SK-MEL-5 (cell line): ENCODE results near the gene NTM. TPM values are rescaled to one million over a fixed set of nuclear protein-coding genes. Genes with fewer than 3 reads are reported as not detected.

Experiments
- DNase-seq: peaks from one replicate; pipeline ENCODE4 v3.0.0-alpha.2; 2016; ENCODE audit warnings: low read depth, low spot score
- in situ Hi-C: cut with HindIII; loops from 2 replicates; pipeline ENCODE4 v1.10.0; 2016; ENCODE audit warnings: low sequenced_read_pairs, high pct_unique_total_duplicates, low pct_unique_long_range_greater_than_20kb
- total RNA-seq: library from RNA; depleted of rRNA; stranded (reverse); fragments of >200 nt; shearing (Covaris generic); gene quantifications from 2 replicates; pipeline ENCODE4 v1.2.3, GENCODE V29; 2014

Gene NTM
- total RNA-seq, 1 experiment from 2014 or later, result 0.95 TPM

DNA sequence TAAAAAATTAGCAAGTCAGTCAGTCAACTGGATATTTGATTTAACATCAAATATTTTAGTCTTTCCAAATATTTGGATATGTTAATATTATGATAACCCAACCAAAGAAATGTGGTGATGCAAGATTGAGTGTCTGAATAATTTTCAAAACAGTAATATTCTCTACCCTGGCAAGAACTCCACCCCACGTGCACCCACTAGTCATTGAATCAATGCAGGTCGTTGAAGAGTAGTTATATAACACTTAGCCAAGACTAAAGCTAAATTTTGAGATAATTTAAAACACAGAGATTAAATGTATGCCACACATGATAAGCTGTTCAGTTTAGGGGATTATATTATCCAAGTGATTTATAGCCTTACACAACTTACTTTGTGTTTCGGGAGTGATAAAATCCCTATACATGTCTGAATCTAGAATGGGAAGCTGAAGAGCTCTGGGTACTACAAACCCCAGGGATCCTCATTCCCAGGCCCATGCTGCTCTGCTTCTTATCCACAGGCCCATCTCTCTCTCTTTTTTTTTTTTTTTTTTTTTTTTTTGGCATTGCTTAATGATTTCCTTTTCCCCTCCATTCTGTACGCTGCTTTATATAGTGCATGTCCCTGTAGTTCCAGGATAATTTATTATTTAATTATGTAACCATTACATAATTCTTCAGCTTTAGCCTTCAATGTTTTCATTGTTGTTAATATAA is 392.9 kb downstream of the NTM start:
- no peak for DNase-seq
- in situ Hi-C loops, result no loop called here

DNA sequence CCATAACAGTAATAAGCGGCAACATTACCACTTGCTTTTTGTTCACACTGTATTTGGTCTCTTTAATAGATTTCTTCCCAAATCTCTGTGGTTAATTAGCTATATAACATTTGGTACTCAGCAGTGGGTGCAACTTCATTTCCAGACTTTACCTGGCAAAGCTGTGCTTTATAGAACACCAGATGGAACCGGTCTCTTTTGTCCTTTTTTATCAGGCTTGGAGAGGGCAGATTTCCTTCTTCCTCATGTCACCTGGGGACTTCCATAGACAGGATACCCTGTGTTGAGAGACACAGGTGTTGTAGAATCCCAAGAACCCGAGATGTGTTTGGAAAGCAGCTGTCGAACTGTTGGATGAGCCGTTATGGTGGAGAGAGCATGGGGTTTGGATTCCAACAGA is 393.7 kb downstream of the NTM start:
- in situ Hi-C loops, result no loop called here
- DNase-seq, result no peak

DNA sequence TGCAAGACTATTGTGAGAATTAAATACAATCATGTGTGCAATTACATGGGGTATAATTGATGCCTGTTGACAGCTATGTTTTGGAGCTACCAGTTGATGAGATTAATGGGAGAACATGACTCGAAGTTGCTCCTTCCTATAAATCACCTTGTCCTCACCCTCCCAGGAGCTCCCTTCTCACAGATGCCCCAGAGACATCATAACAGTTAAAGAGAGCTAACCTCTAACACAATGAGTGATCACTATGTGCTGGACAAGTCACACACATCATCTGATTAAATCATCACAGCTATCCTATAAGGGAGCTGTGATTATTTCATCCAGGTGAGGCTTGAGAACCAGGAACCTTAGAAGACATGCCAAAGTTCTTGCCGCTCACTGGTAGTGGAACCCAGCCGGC is 394.2 kb downstream of the NTM start:
- no peak for DNase-seq
- in situ Hi-C loops, result no loop called here

DNA sequence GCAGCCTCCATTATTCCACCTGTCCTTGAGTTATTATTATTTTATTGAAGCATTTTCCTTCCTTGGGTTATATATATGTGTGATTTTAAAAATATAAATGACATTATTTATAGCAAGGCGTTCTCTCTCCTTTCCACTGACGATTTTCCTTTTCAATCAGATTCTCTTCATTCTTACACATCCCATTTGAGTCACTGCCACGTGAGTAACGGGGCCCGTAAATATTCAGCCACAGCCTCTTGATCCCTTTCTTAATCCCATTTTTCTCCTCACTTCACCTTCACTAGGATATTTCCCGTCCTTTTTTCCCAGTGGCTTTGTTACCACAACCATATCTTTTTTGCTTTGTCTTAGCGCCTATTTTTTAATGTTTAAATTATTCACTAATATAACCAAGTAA is 396.2 kb downstream of the NTM start:
- DNase-seq, result no peak
- in situ Hi-C loops, result no loop called here

DNA sequence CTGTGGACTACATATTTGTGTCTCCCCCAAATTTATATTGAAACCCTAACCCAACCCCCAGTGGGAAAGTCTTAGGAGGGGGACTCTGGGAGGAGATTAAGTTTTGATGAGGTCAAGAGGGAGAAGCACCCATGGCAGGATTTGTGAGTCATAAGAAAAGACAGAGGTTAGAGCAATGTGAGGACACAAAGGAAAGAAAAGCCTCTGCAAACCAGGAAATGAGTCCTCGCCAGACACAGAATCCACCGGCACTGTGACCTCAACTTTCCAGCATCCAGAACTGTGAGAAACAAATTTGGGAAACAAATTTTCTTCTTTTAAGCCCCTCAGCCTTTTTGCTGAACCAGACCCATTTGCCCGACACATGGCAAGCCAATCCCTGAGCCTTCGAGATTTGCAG is 397.0 kb downstream of the NTM start:
- DNase-seq, result no peak
- in situ Hi-C loops, result no loop called here

DNA sequence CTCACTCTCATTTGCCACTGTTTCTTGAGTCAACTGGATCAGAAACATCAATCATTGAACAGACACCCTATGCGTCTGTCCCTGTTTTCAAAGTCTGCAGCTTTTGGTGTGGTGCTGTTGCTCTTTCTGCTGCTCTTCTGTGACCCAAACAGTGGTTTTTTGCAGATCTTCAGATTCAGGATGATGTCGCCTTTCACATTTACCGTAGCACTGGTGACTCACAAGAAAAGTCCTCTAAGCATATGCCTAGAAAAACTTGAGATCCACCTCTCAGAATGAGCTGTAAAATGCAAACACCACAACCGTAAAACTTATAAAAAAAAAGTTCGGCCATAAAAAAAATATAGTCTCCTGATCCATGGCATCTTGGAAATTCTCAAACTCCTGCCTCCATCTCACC is 400.4 kb downstream of the NTM start:
- no peak for DNase-seq
- in situ Hi-C loops, result no loop called here

DNA sequence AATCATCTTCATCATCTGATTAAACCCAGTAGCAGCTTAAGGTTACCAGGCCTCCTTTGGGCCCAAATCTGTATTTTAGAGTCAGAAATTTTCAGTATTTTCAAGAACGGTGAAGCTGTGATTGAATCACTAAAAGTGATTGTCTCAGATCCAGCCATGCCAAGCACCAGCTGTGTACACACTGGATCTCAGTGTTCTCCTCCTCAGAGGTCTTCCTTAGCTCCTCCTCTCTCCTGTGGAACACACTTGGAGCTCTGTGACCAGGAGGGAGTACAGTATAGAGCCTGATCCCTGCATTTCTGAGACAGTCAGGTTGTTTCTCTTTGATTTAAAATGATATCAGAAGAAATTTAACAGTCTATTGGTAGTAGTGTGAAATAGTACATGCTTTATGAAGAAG is 401.1 kb downstream of the NTM start:
- in situ Hi-C loops, result no loop called here
- peak; percentile 24 for DNase-seq

DNA sequence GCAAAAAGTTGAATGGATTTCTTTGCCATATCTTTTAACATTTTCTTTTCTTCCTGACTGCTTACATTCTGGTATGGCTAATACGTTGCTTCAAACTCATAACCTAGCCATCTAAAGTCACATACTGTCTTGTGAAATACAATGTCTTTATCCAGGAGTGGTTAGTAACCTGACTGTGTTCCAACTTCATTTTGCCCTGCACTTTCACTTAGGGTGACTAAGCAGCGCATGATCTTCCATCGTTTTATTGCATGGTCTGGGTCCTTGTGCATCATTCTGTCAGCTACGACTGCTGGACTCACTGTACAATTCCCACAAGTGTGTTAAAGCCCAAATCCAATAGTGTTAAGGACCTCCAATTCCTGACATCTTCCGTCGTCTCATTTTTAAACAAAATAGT is 403.2 kb downstream of the NTM start:
- DNase-seq, result no peak
- in situ Hi-C loops, result no loop called here

DNA sequence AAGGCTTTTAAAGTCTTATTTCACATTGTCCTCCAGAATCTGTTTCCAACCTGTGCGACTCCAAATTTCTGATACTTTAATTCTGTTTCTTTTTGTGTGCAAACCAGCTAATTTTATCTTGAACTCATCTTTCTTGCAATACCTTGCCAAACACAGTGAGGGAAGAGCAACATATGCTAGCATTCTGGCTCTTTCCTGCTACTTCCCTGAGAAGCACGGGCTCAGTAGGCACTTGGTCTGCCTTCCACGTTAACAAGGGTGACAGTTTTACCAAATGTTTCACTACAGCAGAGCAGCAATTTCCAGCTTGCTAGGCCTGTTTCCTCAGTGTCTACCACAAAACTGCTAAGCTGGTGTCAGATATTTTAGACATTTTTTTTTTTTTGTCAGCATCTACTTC is 405.8 kb downstream of the NTM start:
- DNase-seq, result no peak
- in situ Hi-C loops, result no loop called here

DNA sequence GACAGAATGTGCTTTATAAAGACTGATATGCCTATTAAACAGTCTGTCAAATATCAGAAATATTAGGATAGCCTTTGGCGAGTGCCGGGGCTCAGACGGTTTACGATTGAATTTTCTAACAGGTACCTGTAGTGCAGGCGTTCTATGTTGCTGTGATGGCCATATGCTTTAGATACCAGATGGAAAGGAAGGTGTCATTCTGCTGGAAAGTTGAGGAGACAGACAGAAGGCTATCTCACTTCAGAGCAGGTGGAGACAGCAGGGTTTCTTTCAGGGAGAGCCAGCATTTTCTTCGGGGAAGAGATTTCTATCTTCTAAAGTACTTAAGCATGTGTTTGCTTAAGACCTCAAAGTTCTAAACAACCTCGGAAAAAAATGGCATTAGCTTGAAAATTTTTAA is 415.4 kb downstream of the NTM start:
- in situ Hi-C loops, result no loop called here
- DNase-seq, result no peak

DNA sequence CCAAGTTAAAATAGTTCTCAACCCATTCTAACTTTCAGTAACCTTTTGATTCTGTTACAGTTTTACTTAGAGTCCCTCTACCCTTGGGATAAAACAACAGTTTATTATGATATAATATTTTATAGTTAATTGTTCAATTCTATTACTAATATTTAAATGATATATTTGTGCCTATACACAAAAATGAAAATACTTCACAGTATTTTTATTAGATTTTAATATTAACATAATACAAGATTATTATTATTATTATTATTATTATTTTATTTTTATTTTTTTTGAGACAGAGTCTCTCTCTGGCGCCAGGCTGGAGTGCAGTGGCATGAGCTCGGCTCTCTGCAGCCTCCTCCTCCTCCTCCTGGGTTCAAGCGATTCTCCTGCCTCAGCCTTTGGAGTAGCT is 416.7 kb downstream of the NTM start:
- no peak for DNase-seq
- in situ Hi-C loops, result no loop called here

DNA sequence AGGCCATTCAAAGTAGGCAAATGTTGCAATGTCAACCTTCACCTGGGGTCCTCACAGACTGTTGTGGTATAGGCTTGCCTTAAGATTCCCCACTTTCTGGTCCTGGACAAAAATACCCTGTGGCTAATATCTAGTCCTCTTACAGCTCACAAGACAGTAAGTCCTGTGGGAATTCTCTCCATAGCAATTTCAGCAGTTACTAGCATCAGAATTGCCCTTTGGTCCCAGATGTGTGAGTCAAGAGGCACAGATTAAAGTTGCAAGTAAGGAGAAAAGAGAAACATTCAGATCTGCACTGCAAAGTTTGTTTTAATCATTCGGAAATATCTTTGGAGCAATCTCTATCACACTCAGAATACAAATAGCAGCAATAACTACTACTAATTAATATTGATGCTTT is 420.2 kb downstream of the NTM start:
- in situ Hi-C loops, result no loop called here
- peak; percentile 8 for DNase-seq

DNA sequence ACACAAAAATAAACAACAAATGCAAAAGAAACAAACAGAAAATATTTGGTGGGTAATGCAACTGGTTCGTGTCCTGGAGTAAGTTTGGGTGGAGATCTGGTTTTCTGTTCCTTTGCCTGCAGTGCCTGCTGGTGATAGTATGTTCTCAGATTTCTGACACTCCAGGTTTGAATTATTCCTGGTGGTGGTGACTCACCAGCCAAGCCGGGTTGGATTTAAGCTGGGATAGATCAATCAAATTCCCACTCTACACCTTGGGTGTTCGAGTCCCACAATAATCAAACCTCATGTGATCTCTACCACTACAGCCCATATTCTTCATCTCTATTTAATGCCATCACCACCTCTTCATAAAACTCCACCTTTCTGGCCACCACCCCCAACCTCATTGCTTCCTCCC is 421.8 kb downstream of the NTM start:
- DNase-seq, result no peak
- in situ Hi-C loops, result no loop called here

DNA sequence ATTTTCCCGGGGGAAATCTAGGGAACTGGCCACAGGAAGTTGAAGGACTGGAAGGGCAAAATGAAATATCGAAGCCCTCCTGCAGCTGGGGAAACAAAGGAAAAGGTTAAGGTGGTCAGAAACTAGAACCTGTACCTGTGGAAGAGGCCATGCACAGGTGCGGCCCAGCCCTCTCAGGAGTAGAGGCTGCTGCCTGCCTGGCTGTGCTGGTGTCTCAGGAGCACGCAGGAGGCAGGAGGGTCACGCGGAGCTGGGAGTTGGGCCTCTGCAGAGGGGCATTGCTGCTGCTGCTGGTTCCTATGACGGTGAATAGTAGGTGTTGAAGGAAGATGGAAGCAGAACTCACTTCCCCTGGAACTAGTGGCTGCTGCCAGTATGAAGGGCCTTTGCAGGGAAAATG is 425.7 kb downstream of the NTM start:
- DNase-seq, result no peak
- in situ Hi-C loops, result no loop called here

DNA sequence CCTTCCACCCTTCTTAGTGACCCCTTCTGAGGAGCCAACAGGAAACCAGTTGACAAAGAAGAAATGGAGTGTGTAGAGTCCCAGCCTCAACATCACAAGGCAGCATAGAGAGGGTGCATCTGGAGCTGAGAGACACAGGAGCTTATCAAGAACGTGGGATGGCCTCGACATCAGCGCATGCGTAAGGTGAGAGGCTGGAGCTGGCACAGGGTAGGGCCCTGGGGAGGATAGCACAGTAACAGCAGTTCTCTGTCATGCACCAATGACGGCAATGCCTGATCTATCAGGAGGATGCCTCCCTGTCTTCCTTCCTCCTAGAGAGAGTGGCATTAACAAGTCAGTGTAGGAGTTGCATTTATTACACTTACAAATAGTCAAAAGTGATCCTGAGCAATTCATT is 426.1 kb downstream of the NTM start:
- in situ Hi-C loops, result no loop called here

DNA sequence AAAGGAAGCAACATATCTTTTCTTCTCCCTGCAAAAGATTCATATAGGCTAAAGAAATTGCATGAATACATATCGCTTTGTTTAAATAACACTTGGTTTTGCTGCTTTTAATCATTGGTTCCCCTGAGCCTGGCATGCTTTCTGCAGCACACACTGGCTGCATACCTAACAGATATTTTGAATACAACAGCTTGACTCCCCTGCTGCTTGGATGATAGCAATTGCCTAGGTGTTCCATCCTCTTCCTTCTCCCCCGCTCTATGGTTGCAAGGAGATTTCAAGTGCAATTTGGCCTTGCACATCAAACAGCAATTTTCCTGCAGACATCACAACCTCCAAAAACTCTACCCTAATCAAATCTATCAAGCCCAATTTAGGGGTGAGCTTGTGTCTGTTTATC is 430.0 kb downstream of the NTM start:
- no peak for DNase-seq
- in situ Hi-C loops, result no loop called here

More for the DNA sequence above, 426.1 kb downstream of the NTM start:
- DNase-seq, result no peak

DNA sequence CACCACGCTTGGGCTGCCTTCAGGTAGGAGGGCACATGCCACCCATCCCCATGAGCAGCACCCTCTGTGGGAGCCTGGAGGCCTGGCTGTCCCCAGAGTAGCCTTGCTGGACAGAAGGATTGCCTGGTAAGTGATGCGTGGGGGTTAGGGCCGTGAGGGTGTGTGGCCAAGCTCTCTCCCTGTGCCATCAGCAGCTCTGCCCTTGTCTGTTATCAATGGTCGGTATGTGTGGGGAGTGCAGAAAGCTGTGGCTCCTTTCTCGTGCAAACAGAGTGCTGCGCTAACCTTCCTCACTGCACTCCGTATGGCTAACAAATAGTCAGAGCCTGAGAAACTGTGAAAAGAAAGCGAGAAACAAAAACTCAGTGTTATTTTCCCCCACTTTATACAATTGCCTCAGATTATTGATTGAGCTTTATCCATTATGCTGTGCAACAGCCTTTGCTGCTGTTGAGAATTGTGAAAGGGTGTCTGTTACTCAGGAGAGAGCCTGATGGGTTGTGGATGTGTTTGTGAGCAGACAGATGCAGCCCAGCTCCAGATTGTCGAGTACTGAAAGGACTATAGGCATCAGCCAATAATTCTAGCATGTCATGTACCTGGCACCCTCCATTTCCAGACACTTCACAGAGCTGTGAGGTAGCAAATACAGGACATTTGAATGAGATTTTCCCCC is 432.2 kb downstream of the NTM start:
- in situ Hi-C loops, result no loop called here
- DNase-seq, result no peak

DNA sequence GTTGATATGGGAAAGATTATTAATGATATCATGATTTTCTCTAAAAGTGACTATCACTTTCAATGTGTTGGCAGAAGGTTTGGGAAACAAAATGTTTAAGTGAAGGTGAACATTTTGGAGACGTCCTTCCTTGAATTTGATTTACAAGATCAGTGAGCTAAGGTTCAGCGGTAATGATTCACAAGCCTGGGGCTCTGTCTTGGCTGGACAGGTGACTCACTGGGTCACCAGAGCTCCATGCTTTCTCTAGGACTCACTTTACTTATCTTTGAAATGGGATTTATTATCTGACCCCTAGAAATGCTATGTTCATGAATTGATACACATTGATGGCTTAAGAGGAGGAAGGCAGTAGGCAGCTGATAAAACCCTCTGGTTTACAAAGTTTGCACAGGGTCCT is 437.5 kb downstream of the NTM start:
- DNase-seq, result no peak
- in situ Hi-C loops, result no loop called here

DNA sequence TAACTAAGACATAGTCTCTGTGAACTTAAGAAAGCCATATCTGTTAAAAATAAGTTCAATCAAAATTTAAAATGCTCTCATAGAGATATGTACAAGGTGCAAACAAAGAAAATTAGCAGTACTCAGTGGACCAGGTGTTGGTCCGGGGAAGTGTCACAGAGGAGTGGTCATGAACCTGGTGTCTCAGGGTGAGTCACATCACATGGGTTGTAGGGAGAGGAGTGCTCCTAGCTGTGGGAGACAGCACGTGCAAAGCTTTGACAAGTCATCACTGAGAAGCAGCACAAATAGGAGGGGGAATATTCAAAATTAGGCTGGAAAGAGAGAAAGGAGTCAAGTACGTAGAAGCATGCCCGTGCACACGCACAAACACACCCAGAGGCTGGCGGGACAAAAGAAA is 438.1 kb downstream of the NTM start:
- no peak for DNase-seq
- in situ Hi-C loops, result no loop called here
